SK-N-MC (cell line): ENCODE data around the gene TMEM164.
A peak's percentile ranks its signal among the peaks of the same experiment; 100 is the strongest.

Experiments used
- DNase-seq: peaks from one replicate; pipeline ENCODE4 v3.0.0-alpha.2; 2011; ENCODE audit warnings: low read depth, low spot score
- H3K27ac ChIP-seq: fragments of 200-600 bp; sonication (generic); 2 replicates; pipeline ENCODE4 v1.5.1; 2016; ENCODE audit warnings: mixed run types
- H3K36me3 ChIP-seq: fragments of 200-600 bp; sonication (generic); 2 replicates; pipeline ENCODE4 v1.6.1; 2017; ENCODE audit warnings: antibody characterized with exemption, low read length, mixed read lengths; ENCODE audit not compliant: insufficient read depth
- H3K4me3 ChIP-seq: fragments of 200-600 bp; sonication (generic); 2 replicates; pipeline ENCODE4 v1.5.1; 2016
- H3K9ac ChIP-seq: fragments of 200-600 bp; sonication (generic); 2 replicates; pipeline ENCODE4 v1.8.0; 2017; ENCODE audit warnings: mixed run types, mixed read lengths; ENCODE audit not compliant: insufficient read length
- H3K9me3 ChIP-seq: fragments of 200-600 bp; sonication (generic); 2 replicates; pipeline ENCODE4 v1.6.1; 2017; ENCODE audit warnings: low read depth, mild to moderate bottlenecking, antibody characterized with exemption, low read length, moderate library complexity, mixed read lengths
- EZH2 ChIP-seq: fragments of 200-600 bp; sonication (generic); IDR thresholded peaks from one replicate; pipeline ENCODE4 v1.6.1; 2017; ENCODE audit warnings: antibody characterized with exemption
- FOXP2 ChIP-seq: optimal IDR thresholded peaks from 2 replicates; pipeline ENCODE3; 2011; ENCODE audit warnings: mild to moderate bottlenecking, moderate library complexity; ENCODE audit not compliant: insufficient read depth; ENCODE audit errors: extremely low read length, control extremely low read depth
- POLR2AphosphoS5 ChIP-seq: IDR thresholded peaks from 2 replicates; pipeline ENCODE4 v1.6.1; 2012; ENCODE audit warnings: mild to moderate bottlenecking, low read depth, low read length, borderline replicate concordance

TMEM164 gene

GRCh38 chrX:110000847-110001713, 1.8 kb upstream of the TMEM164 start:
- H3K27ac ChIP-seq, result no peak overlapping the region
- H3K36me3 ChIP-seq, result no peaks in the 10 kb centered on the region
- TF ChIP-seq EZH2 (no peak), POLR2AphosphoS5 (no peak)
- no peaks in the 10 kb centered on the region for H3K9me3 ChIP-seq
- H3K4me3 ChIP-seq, result no peak overlapping the region
- no peak overlapping the region for H3K9ac ChIP-seq
- DNase-seq, result no peak

- TF ChIP-seq EZH2, result no peak
- no peak for TF ChIP-seq POLR2AphosphoS5
- no peak for TF ChIP-seq FOXP2
- no peak overlapping the region for H3K9ac ChIP-seq
- H3K9me3 ChIP-seq, result no peaks in the 10 kb centered on the region
- no peak overlapping the region for H3K27ac ChIP-seq
- H3K4me3 ChIP-seq, result peak overlapping the region; percentile 76
- DNase-seq, result no peak
- no peaks in the 10 kb centered on the region for H3K36me3 ChIP-seq
Observed at GRCh38 chrX:110001740-110002299, 1.1 kb upstream of the TMEM164 start.

GRCh38 chrX:110003167-110004156, 548 bp downstream of the TMEM164 start:
- Histone ChIP-seq H3K9me3 (no peaks in the 10 kb centered on the region), H3K36me3 (no peaks in the 10 kb centered on the region), H3K27ac (no peak overlapping the region), H3K4me3 (peak overlapping the region; percentile 76), H3K9ac (peak overlapping the region; percentile 71)
- no peak for TF ChIP-seq EZH2
- TF ChIP-seq FOXP2, result no peak
- no peak for TF ChIP-seq POLR2AphosphoS5
- DNase-seq, result no peak

GRCh38 chrX:110004215-110004614, 1.3 kb downstream of the TMEM164 start:
- no peak for DNase-seq
- Histone ChIP-seq H3K4me3 (no peak overlapping the region), H3K9me3 (no peaks in the 10 kb centered on the region), H3K27ac (no peak overlapping the region), H3K9ac (no peak overlapping the region), H3K36me3 (no peaks in the 10 kb centered on the region)
- TF ChIP-seq POLR2AphosphoS5 (no peak), FOXP2 (no peak), EZH2 (no peak)

- H3K27ac ChIP-seq, result no peak overlapping the region
- H3K9ac ChIP-seq, result no peak overlapping the region
- no peak for TF ChIP-seq EZH2
- no peak for TF ChIP-seq POLR2AphosphoS5
- TF ChIP-seq FOXP2, result no peak
- no peaks in the 10 kb centered on the region for H3K36me3 ChIP-seq
- H3K4me3 ChIP-seq, result no peak overlapping the region
- DNase-seq, result no peak
- H3K9me3 ChIP-seq, result no peaks in the 10 kb centered on the region
Observed at GRCh38 chrX:110004731-110005369, 1.9 kb downstream of the TMEM164 start.

GRCh38 chrX:110006161-110006560, 3.2 kb downstream of the TMEM164 start:
- H3K9ac ChIP-seq, result no peak overlapping the region
- no peaks in the 10 kb centered on the region for H3K9me3 ChIP-seq
- H3K36me3 ChIP-seq, result no peaks in the 10 kb centered on the region
- DNase-seq, result no peak
- no peak overlapping the region for H3K27ac ChIP-seq
- H3K4me3 ChIP-seq, result no peak overlapping the region
- TF ChIP-seq EZH2 (no peak), POLR2AphosphoS5 (no peak), FOXP2 (no peak)

GRCh38 chrX:110006821-110007375, 4.0 kb downstream of the TMEM164 start:
- Histone ChIP-seq H3K36me3 (no peaks in the 10 kb centered on the region), H3K9me3 (no peaks in the 10 kb centered on the region), H3K4me3 (no peak overlapping the region), H3K9ac (no peak overlapping the region), H3K27ac (no peak overlapping the region)
- DNase-seq, result no peak
- TF ChIP-seq POLR2AphosphoS5, result no peak
- TF ChIP-seq FOXP2, result no peak
- no peak for TF ChIP-seq EZH2
